Measurements from ENCODE around the gene NLK.
A peak's percentile ranks its signal among the peaks of the same experiment; 100 is the strongest.

- TF ChIP-seq REST (IDR thresholded peaks at IDR 0.05; ENCODE audit: insufficient read depth in 1 of 2, low read depth in 2 of 2, low read length in 1 of 2) (peak; percentile 94 to 95), CTCF (IDR thresholded peaks at IDR 0.05) (no peak), TCF7L2 (IDR thresholded peaks at IDR 0.05; ENCODE audit: low read depth, low read length) (no peak), SIN3A (IDR thresholded peaks at IDR 0.05; ENCODE audit: borderline replicate concordance, insufficient read depth, low read depth, low read length) (no peak), POLR2AphosphoS5 (IDR thresholded peaks at IDR 0.05; ENCODE audit: low read depth, low read length) (no peak)
Observed at GRCh38 chr17:28008513-28008912, 34.0 kb upstream of the NLK start.
